C1 segment of cervical spinal cord (tissue), 14 donors: Measurements from ENCODE around the gene OTOF.

Experiments
- DNase-seq, 14 donors: peaks; one replicate each; lab custom pipeline; 2025; lab: John Stamatoyannopoulos, UW

OTOF gene

GRCh38 chr2:26465981-26466471, 11.9 kb downstream of the OTOF start:
- no peak for DNase-seq

- DNase-seq: no peak
Observed at GRCh38 chr2:26465266-26465925, 12.5 kb downstream of the OTOF start.

GRCh38 chr2:26464390-26465265, 13.3 kb downstream of the OTOF start:
- DNase-seq: no peak

- DNase-seq: no peak
Observed at GRCh38 chr2:26463244-26464192, 14.4 kb downstream of the OTOF start.

GRCh38 chr2:26462511-26463243, 15.2 kb downstream of the OTOF start:
- DNase-seq: peak in 4 of 14 donors; percentile 1 to 50 (median 26)

- no peak for DNase-seq
Observed at GRCh38 chr2:26462100-26462499, 15.8 kb downstream of the OTOF start.

GRCh38 chr2:26461601-26462023, 16.3 kb downstream of the OTOF start:
- DNase-seq: no peak

- DNase-seq: no peak
Observed at GRCh38 chr2:26460613-26461031, 17.3 kb downstream of the OTOF start.

- no peak for DNase-seq
Observed at GRCh38 chr2:26459991-26460612, 17.8 kb downstream of the OTOF start.

- DNase-seq: no peak
Observed at GRCh38 chr2:26458365-26459042, 19.4 kb downstream of the OTOF start.

GRCh38 chr2:26457695-26458364, 20.1 kb downstream of the OTOF start:
- DNase-seq: no peak

GRCh38 chr2:26457251-26457666, 20.7 kb downstream of the OTOF start:
- no peak for DNase-seq

GRCh38 chr2:26456440-26457250, 21.3 kb downstream of the OTOF start:
- DNase-seq: no peak

- no peak for DNase-seq
Observed at GRCh38 chr2:26455670-26456439, 22.1 kb downstream of the OTOF start.

- DNase-seq: no peak
Observed at GRCh38 chr2:26455037-26455669, 22.8 kb downstream of the OTOF start.

GRCh38 chr2:26454561-26455001, 23.3 kb downstream of the OTOF start:
- no peak for DNase-seq
